ENCODE results near the gene LRRC37A.
A peak's percentile ranks its signal among the peaks of the same experiment; 100 is the strongest.
"Not testable (repeated sequence)": the region's sequence is repeated elsewhere in the genome, so short reads cannot be mapped to it uniquely, and the experiment has no call there.

The LRRC37A gene

GRCh38 chr17:46294831-46295230, at the start of gene LRRC37A:
LRRC37A (plus strand) TSS chr17:46295131; CDS start chr17:46295134, 3 bp downstream.
- DNase-seq; in situ Hi-C loops (cut with HindIII; ENCODE audit: low pct_ligation_motif_present, low pct_unique_long_range_greater_than_20kb, low sequenced_read_pairs): not testable (repeated sequence)

GRCh38 chr17:46249153-46249552, 45.8 kb upstream of the LRRC37A start:
- DNase-seq; in situ Hi-C loops (cut with HindIII; ENCODE audit: low pct_ligation_motif_present, low pct_unique_long_range_greater_than_20kb, low sequenced_read_pairs): not testable (repeated sequence)

- in situ Hi-C loops (cut with HindIII; ENCODE audit: low pct_ligation_motif_present, low pct_unique_long_range_greater_than_20kb, low sequenced_read_pairs); DNase-seq: not testable (repeated sequence)
Observed at GRCh38 chr17:46252804-46253203, 42.1 kb upstream of the LRRC37A start.

GRCh38 chr17:46253722-46254121, 41.2 kb upstream of the LRRC37A start:
- in situ Hi-C loops (cut with HindIII; ENCODE audit: low pct_ligation_motif_present, low pct_unique_long_range_greater_than_20kb, low sequenced_read_pairs), result not testable (repeated sequence)
- DNase-seq, result peak; percentile 42

GRCh38 chr17:46254215-46254614, 40.7 kb upstream of the LRRC37A start:
- DNase-seq; in situ Hi-C loops (cut with HindIII; ENCODE audit: low pct_ligation_motif_present, low pct_unique_long_range_greater_than_20kb, low sequenced_read_pairs): not testable (repeated sequence)

- in situ Hi-C loops (cut with HindIII; ENCODE audit: low pct_ligation_motif_present, low pct_unique_long_range_greater_than_20kb, low sequenced_read_pairs); DNase-seq: not testable (repeated sequence)
Observed at GRCh38 chr17:46256369-46256768, 38.6 kb upstream of the LRRC37A start.

- in situ Hi-C loops (cut with HindIII; ENCODE audit: low pct_ligation_motif_present, low pct_unique_long_range_greater_than_20kb, low sequenced_read_pairs), result not testable (repeated sequence)
- DNase-seq, result peak; percentile 46
Observed at GRCh38 chr17:46259845-46260661, 34.9 kb upstream of the LRRC37A start.

- in situ Hi-C loops (cut with HindIII; ENCODE audit: low pct_ligation_motif_present, low pct_unique_long_range_greater_than_20kb, low sequenced_read_pairs), result no loop called here
Observed at GRCh38 chr17:46262271-46262670, 32.7 kb upstream of the LRRC37A start.

GRCh38 chr17:46264456-46265198, 30.3 kb upstream of the LRRC37A start:
- peak; percentile 32 for DNase-seq
- in situ Hi-C loops (cut with HindIII; ENCODE audit: low pct_ligation_motif_present, low pct_unique_long_range_greater_than_20kb, low sequenced_read_pairs), result no loop called here

More at GRCh38 chr17:46262271-46262670, 32.7 kb upstream of the LRRC37A start:
- DNase-seq, result no peak

- in situ Hi-C loops (cut with HindIII; ENCODE audit: low pct_ligation_motif_present, low pct_unique_long_range_greater_than_20kb, low sequenced_read_pairs); DNase-seq: not testable (repeated sequence)
Observed at GRCh38 chr17:46266063-46266655, 28.8 kb upstream of the LRRC37A start.

- DNase-seq, result peak; percentile 91
- in situ Hi-C loops (cut with HindIII; ENCODE audit: low pct_ligation_motif_present, low pct_unique_long_range_greater_than_20kb, low sequenced_read_pairs), result no loop called here
Observed at GRCh38 chr17:46266656-46267544, 28.0 kb upstream of the LRRC37A start.

- no peak for DNase-seq
- in situ Hi-C loops (cut with HindIII; ENCODE audit: low pct_ligation_motif_present, low pct_unique_long_range_greater_than_20kb, low sequenced_read_pairs), result no loop called here
Observed at GRCh38 chr17:46270032-46270431, 24.9 kb upstream of the LRRC37A start.

GRCh38 chr17:46273541-46274236, 21.2 kb upstream of the LRRC37A start:
- in situ Hi-C loops (cut with HindIII; ENCODE audit: low pct_ligation_motif_present, low pct_unique_long_range_greater_than_20kb, low sequenced_read_pairs), result no loop called here
- no peak for DNase-seq

GRCh38 chr17:46274238-46274637, 20.7 kb upstream of the LRRC37A start:
- DNase-seq, result no peak
- in situ Hi-C loops (cut with HindIII; ENCODE audit: low pct_ligation_motif_present, low pct_unique_long_range_greater_than_20kb, low sequenced_read_pairs), result no loop called here

- in situ Hi-C loops (cut with HindIII; ENCODE audit: low pct_ligation_motif_present, low pct_unique_long_range_greater_than_20kb, low sequenced_read_pairs); DNase-seq: not testable (repeated sequence)
Observed at GRCh38 chr17:46276728-46277479, 18.0 kb upstream of the LRRC37A start.

- DNase-seq; in situ Hi-C loops (cut with HindIII; ENCODE audit: low pct_ligation_motif_present, low pct_unique_long_range_greater_than_20kb, low sequenced_read_pairs): not testable (repeated sequence)
Observed at GRCh38 chr17:46281336-46281735, 13.6 kb upstream of the LRRC37A start.

- in situ Hi-C loops (cut with HindIII; ENCODE audit: low pct_ligation_motif_present, low pct_unique_long_range_greater_than_20kb, low sequenced_read_pairs); DNase-seq: not testable (repeated sequence)
Observed at GRCh38 chr17:46282635-46283034, 12.3 kb upstream of the LRRC37A start.

All from ACHN (cell line).